HG02973 (cell line): ENCODE results near the gene ZWILCH.

Experiments
- ATAC-seq: cut with Tn5 transposase; IDR thresholded peaks from one replicate; pipeline ENCODE4 v1.9.1; 2021; ENCODE audit warnings: moderate library complexity; ENCODE audit not compliant: unreplicated experiment

The ZWILCH gene

GRCh38 chr15:66535056-66535455 lies 29.9 kb downstream of the ZWILCH start:
- no peak for ATAC-seq

- no peak for ATAC-seq
Measured at GRCh38 chr15:66542896-66543295, 37.8 kb downstream of the ZWILCH start.

- no peak for ATAC-seq
Measured at GRCh38 chr15:66545255-66545654, 40.1 kb downstream of the ZWILCH start.

DNA sequence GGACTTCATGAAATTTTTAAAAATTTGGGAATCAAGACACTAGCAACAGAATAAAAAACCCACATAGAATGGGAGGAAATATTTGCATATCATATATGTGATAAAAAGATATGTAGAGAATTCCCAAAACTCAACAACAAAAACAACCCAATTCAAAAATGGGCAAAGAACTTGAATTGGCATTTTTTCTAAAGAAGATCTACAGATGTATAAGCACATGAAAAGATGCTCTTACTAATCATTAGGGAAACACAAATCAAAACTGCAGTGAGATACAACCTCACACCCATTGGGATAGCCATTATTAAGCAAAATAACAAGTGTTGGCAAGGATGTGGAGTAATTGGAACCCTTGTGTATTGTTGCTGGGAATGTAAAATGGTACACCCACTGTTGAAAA lies 50.6 kb downstream of the ZWILCH start:
- no peak for ATAC-seq

DNA sequence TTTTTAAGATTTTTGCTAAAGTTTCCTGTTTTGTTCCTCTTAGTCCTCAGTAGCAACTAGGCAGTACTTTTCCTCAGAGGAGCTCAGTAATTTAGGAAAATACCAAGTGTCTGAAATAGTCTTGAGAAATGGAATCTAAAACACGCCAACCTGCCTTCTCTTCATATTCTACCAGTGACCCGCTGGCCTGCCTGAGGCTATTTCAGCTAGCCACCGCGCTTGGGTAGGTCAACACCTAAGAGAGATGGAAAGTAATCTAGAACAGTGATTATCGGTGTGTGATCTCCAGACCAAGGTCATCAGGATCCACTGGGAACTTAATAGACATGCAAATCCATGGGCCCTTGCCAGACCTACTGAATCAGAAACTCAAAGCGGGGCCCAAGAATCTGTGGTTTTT lies 53.1 kb downstream of the ZWILCH start:
- no peak for ATAC-seq

- no peak for ATAC-seq
Measured at GRCh38 chr15:66560856-66561525, 55.9 kb downstream of the ZWILCH start.

DNA sequence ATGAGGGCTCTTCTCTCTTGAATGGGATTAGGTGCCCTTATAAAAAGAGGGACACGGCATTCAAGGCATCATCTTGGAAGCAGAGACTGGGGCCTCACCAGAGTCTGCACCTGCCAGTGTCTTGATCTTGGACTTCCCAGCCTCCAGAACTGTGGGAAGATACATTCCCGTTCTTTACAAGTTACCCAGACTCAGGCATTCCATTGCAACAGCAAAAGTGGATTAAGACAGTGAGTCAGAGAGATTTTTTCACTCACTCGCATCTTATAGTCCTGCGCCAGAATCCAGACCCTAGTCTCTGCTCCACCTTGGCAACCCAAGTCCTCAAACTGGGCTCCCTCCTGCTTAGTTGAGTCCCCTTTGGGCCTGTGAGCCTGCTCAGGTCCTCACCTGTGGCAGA lies 58.0 kb downstream of the ZWILCH start:
- ATAC-seq: no peak

DNA sequence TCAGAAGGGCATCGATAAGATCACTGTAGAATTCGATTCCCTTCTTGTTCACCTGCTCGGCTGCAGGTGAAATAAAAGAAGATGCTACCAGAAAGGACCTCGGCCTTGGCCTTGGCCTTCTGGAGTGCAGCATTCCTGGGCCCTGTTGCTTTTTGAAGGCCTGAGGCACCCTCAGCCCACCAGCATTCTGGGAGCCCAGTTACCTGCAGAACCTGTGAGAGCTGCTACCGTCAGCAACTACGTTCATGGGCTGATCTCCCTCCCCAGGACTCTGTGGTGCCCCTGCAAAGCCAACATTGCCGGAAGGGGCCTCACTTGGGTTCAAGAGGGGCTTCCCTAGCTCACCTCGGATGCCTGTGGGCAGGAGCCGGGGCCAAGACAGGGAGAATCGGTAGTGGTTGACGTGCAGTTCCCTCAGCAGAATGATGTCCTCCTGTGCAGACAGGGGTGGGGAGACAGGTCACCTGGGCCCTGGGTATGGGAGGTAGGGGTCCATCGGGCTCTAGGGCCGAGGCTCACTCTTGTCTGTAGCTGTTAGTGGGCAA lies 58.5 kb downstream of the ZWILCH start:
- ATAC-seq: no peak

GRCh38 chr15:66564136-66565041 lies 59.3 kb downstream of the ZWILCH start:
- ATAC-seq: no peak

- no peak for ATAC-seq
Measured at GRCh38 chr15:66565141-66565641, 60.1 kb downstream of the ZWILCH start.

DNA sequence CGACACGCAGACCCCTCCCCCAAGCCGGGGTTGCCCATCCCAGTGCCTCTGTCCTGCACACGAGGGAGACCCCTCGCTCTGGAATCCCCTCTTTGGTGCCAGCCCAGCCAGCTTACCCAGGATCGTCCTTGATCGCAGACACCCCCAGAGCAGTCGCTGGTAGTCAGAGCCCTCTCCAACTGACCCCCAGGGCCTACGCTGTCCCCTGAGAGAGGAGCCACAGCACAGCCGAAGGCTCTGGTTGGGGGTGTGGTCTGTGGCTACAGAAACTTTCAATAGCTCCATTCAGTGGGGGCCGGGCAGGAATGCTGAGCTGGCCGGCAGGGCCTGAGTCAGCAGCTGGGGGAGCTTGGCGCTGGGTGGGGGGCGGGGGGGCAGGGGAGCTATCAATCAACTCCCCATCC lies 60.6 kb downstream of the ZWILCH start, which contains the start of gene LCTL:
TSS of gene LCTL (minus strand) at position 258 of the 404 bp plus-strand sequence. CDS start 633 bp downstream, outside the sequence.
- no peak for ATAC-seq

DNA sequence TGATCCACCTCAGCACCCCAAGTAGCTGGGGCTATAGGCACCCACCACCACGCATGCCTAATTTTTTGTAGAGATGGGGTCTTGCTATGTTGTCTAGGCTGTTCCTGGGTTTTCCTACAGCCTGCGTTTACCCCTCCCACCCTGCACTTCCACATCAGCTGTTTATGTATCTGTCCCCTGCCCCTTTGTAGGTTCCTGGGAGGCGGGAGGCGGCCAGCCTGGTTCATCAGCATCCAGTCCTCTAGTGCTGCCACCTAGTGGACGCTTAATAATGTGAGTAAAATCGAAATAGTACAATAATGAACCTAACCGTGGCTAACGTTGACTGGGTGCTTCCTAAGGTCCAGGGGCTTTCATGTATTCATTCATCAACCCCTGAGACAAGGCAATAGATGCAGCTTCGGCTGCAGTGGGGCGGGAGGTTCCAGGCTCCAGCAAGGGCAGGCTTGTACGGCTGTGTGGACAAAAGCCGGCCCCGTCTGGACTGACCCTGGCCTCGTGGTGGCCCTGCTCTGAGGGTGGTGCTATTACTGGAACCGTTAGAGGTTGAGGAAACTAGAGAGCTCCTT lies 61.9 kb downstream of the ZWILCH start:
- no peak for ATAC-seq

DNA sequence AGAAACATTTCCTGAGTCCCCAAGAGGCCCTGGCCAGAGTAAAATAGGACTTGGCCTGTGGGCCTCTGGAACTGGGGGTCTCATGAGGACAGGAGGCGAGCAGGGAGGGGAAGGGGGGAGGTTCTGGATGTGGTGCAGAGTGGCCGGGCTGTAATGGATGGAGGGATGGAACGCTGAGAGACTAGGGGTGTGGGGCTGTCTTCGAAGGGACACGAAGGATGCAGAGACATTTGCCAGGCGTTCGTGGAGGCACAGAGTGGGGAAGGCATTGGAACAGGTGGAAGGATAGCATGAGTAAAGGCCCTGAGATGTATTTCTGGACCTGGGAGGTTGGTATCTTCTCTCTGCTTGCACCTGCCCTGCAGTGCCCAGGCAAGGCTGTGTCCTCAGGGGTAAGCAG lies 62.8 kb downstream of the ZWILCH start:
- no peak for ATAC-seq

GRCh38 chr15:66569461-66570137 lies 64.5 kb downstream of the ZWILCH start:
- no peak for ATAC-seq

DNA sequence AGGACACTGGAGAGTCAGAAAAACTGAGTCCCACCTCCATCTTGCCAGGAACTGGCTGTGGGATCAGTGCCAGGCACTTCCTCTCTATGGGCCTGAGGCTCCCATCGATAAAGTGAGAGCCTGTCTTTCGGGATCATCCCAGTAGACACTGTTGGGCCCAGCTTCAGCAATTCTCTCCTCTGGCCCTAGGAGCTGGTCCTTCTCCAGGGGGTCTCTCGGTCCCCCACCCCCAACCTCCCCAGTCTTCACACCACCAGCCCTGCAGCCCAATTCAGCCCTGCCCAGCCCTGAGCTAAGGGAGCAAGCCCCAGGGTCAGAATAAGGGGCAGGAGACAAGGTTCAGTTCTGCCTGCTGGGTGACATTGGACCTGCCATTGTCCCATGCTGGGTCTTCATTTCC lies 65.2 kb downstream of the ZWILCH start:
- no peak for ATAC-seq

DNA sequence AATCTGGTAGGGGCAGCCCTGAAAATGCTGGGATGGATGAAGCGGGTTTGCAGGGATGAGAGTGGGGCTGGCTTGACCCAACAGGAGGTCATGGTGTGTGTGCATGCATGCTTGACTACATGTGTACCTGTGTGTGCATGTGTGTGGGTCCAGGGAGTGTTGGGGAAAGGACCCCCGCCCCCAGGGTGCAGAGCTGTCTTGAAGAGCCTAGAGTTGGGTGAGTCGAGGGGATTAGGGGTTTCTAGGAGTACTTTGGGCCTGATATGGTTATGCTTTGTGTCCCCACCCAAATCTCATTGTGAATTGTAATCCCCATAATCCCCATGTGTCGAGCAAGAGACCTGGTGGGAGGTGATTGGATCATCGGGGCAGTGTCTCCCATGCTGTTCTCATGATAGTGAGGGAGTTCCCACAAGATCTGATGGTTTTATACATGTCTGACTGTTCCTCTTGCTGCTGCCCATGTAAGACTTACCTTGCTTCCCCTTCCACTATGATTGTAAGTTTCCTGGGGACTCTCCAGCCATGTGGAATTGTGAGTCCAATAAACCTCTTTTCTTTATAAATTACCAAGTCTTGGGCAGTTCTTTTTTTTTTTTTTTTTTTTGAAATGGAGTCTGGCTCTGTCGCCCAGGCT lies 65.8 kb downstream of the ZWILCH start:
- no peak for ATAC-seq

GRCh38 chr15:66572146-66572545 lies 67.0 kb downstream of the ZWILCH start:
- ATAC-seq: no peak

GRCh38 chr15:66573348-66573718 lies 68.2 kb downstream of the ZWILCH start:
- ATAC-seq: no peak

DNA sequence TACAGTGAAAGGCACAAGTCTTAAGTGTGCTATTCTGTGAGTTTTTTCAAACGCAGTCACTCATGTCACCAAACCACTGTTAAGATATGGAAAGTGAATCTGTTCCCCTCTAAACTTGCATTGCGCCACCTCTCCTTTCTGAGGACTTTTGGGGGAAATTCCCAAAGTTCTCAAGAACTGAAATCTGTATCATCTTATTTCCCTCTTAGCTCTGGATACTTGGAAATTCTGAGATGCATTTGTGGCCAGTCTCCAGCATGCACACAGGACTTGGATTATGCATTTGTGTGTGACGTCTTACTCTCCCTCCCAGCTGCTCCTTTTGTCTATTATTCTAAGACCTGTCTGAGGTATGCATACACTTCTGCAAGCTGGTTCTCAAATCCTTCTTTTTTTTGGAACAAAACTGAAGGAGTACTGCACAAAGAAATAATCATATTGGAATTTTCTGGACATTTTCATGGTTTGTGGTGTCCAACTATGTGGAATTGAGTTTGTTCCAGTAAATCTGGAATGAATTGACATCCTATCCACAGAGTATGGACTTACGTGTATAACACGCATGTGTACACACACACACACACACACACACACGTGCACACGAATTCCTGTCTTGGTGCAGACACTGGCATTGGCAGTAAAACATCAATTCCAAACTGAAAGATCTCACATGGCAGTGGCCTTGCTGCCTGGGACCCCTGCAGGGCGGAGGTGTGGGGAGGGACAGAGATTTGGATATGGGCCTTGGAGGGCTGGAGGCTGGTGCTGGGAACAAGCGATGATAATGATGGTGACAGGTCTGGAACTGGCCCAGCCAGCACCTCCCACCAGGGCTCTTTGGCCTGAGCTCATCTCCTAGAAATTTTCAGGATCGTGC lies 68.8 kb downstream of the ZWILCH start:
- ATAC-seq: no peak
